ENCODE measurements around the gene IDUA. TPM values are rescaled to one million over a fixed set of nuclear protein-coding genes. Genes with fewer than 3 reads are reported as not detected.

IDUA gene
- total RNA-seq, 4 donors from 2014 or later, result 6.7 to 25.8 (median 13.3) TPM

DNA sequence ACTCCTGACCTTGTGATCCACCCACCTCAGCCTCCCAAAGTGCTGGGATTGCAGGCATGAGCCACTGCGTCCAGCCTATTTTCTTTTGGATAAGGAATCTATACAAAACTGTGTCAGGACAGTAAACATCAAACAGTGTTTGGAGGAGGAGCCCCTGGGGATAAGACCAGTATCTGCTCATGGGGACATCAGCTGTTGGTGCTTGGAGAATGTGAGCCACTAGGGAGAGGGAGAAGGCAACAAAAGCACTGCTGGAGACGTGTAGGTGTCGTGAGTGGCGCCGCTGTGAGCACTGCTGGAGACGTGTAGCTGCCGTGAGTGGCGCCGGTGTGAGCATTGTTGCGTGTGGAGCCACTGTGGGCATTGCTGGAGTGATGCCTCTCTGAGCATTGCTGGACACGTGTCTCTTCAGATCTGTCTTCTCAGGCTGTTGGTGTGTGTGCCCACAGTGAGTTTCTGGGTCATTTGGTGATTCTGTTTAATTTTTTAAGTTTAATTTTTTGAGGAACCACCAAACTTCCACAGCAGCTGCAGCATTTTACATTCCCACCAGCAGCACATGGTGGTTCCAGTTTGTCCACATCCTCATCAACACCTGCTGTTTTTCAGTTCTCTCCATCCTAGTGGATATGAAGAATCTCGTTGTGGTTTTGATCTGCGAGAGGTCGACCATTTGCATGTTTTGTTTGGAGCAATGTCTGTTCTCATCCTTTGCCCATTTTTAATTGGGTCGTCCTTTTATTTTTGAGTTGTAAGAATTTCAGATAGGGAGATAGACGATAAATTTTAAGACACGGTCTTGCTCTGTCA is 32.4 kb upstream of the IDUA start:
- TF ChIP-seq, protein P1, sequence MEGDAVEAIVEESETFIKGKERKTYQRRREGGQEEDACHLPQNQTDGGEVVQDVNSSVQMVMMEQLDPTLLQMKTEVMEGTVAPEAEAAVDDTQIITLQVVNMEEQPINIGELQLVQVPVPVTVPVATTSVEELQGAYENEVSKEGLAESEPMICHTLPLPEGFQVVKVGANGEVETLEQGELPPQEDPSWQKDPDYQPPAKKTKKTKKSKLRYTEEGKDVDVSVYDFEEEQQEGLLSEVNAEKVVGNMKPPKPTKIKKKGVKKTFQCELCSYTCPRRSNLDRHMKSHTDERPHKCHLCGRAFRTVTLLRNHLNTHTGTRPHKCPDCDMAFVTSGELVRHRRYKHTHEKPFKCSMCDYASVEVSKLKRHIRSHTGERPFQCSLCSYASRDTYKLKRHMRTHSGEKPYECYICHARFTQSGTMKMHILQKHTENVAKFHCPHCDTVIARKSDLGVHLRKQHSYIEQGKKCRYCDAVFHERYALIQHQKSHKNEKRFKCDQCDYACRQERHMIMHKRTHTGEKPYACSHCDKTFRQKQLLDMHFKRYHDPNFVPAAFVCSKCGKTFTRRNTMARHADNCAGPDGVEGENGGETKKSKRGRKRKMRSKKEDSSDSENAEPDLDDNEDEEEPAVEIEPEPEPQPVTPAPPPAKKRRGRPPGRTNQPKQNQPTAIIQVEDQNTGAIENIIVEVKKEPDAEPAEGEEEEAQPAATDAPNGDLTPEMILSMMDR (IDR thresholded peaks at IDR 0.05; ENCODE audit: low read depth), result no peak

GRCh38 chr4:955161-955921 is 31.5 kb upstream of the IDUA start:
- TF ChIP-seq, protein P1 (IDR thresholded peaks at IDR 0.05; ENCODE audit: low read depth), result no peak

DNA sequence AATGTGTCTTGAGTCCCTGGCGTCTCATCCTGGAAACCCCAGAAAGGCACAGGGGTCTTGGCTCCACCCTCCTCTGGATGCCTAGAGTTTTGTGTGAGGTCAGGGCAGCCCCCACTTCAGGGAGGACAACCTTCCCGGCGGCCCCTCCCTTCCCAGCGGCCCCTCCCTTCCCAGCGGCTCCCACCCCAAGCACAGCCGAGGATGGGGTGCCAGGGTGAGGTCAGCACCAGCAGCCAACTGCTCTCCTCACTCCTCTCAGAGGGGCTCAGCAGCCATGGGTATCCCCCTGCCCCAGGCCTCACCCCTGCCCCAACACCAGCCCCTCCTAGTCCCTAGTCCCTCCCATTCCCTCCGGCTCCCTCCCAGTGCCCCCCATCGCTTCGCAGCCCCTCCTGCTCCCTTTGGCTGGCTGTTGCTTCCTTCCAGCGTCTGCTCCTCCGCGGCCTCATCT is 30.9 kb upstream of the IDUA start:
- TF ChIP-seq, protein P1 (IDR thresholded peaks at IDR 0.05; ENCODE audit: low read depth), result no peak

- TF ChIP-seq, protein P1 (IDR thresholded peaks at IDR 0.05; ENCODE audit: low read depth), result no peak
These were observed 30.2 kb upstream of the IDUA start for GRCh38 chr4:956531-957230.

DNA sequence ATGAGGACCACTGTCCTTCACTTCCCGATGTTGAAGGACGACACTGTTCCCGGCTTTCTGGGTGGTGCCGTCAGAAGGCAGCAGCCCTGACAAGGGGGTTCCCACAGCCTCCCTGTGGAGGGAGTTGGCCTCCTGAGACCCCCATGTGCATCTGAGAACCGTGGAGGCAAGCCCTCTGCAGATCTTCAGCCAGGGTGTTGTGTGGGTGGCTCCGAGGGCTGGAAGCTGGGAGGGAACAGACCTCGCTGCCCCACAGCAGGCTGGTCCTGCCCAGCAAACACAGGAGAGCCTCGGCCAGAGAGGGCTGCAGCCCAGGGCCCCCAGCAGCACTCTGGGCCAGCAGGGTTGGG is 29.6 kb upstream of the IDUA start:
- TF ChIP-seq, protein P1 (IDR thresholded peaks at IDR 0.05; ENCODE audit: low read depth), result no peak

GRCh38 chr4:957581-958313 is 29.1 kb upstream of the IDUA start:
- TF ChIP-seq, protein P1 (IDR thresholded peaks at IDR 0.05; ENCODE audit: low read depth), result no peak

Measured in subcutaneous adipose tissue (tissue), 4 donors.